Coronary artery (tissue), 2 donors: Measurements from ENCODE around the gene HOXA11.

Experiments used
- DNase-seq: peaks from one replicate; pipeline ENCODE4 v3.0.0-alpha.2; 2017; ENCODE audit warnings: low spot score
- H3K27ac ChIP-seq, 2 donors: fragments of 200-600 bp; sonication (generic); one replicate each; pipeline ENCODE4 v1.5.1; 2016 to 2019
- H3K4me3 ChIP-seq: fragments of 200-600 bp; sonication (generic); 2 replicates; pipeline ENCODE4 v1.5.1; 2016; ENCODE audit warnings: mild to moderate bottlenecking, moderate library complexity
- CTCF ChIP-seq: fragments of 200-600 bp; sonication (generic); IDR thresholded peaks from one replicate; pipeline ENCODE4 v1.5.1; 2019; ENCODE audit warnings: antibody characterized with exemption

HOXA11 gene

GRCh38 chr7:27178366-27178765 is 6.7 kb downstream of the HOXA11 start:
- DNase-seq: no peak
- Histone ChIP-seq H3K27ac (no peak overlapping the region), H3K4me3 (no peak overlapping the region)
- TF ChIP-seq CTCF: no peak

GRCh38 chr7:27177795-27178320 is 7.2 kb downstream of the HOXA11 start:
- Histone ChIP-seq H3K27ac (no peak overlapping the region), H3K4me3 (no peak overlapping the region)
- no peak for TF ChIP-seq CTCF
- no peak for DNase-seq

GRCh38 chr7:27176962-27177794 is 7.9 kb downstream of the HOXA11 start:
- no peak for DNase-seq
- no peak for TF ChIP-seq CTCF
- no peak overlapping the region for H3K4me3 ChIP-seq
- no peak overlapping the region for H3K27ac ChIP-seq

- no peak overlapping the region for H3K4me3 ChIP-seq
- no peak for TF ChIP-seq CTCF
- H3K27ac ChIP-seq: no peak overlapping the region
- no peak for DNase-seq
Observed at GRCh38 chr7:27176524-27176845, 8.5 kb downstream of the HOXA11 start.

- DNase-seq: no peak
- no peak for TF ChIP-seq CTCF
- no peak overlapping the region for H3K27ac ChIP-seq
- no peak overlapping the region for H3K4me3 ChIP-seq
Observed at GRCh38 chr7:27175626-27176523, 9.2 kb downstream of the HOXA11 start.

GRCh38 chr7:27174874-27175625 is 10.0 kb downstream of the HOXA11 start:
- no peak overlapping the region for H3K4me3 ChIP-seq
- no peak for DNase-seq
- TF ChIP-seq CTCF: no peak
- H3K27ac ChIP-seq: no peak overlapping the region
